ENCODE data around the gene PDZD7.

PDZD7 gene

DNA sequence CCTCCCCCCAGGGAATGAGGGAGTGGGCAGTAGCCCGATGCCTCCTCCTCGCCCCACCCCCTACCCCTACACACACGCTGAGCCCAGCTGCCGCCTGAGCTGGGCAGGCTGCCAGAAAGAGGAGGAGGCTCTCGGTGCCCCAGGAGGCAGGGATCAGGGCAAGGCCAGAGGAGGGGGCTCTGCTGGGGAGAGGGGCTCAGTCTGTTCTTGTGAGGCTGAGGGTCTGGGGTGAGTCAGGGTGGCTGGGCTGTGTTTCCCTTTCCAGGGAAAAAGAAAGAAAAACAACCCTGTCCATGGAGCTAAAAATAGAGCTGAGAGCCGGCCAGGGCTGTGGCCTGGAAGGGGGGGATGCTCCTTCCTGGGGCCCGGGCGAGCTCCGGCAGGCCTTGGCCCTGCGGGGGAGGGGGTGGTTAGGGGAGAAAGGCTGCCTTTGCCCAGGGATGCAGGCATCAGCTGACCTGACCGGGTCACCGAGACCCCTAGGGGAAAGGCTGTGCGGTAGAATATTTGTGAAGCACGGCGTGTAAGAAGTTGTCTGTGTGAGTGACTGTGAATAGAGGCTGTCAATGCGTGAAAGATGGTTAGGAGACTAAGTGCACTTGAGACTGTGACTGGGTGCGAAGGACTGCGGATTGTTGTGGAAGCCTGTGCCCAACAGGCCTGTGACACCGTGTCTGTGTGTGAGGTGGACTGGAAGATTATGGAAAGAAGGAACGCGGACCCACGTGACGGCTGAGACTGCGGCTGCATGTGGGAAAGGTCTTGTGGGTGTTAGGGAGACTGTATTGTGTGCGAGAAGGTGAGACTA, 32.5 kb downstream of the PDZD7 start:
- TF ChIP-seq TCF4 (CRISPR knock-in tag; IDR thresholded peaks at IDR 0.05; ENCODE audit: borderline replicate concordance): peak; percentile 14; the same call in 1 of the 2 replicates
- TF ChIP-seq PATZ1 (CRISPR knock-in tag; IDR thresholded peaks at IDR 0.05; ENCODE audit: borderline replicate concordance): 0 out of 2 replicates have a peak, but pooled peaks have one; percentile 14
- no peak for TF ChIP-seq ZNF8 (CRISPR knock-in tag; IDR thresholded peaks at IDR 0.05)
- TF ChIP-seq GLIS3 (CRISPR knock-in tag; IDR thresholded peaks at IDR 0.05): no peak
- ATAC-seq: peak; percentile 55

DNA sequence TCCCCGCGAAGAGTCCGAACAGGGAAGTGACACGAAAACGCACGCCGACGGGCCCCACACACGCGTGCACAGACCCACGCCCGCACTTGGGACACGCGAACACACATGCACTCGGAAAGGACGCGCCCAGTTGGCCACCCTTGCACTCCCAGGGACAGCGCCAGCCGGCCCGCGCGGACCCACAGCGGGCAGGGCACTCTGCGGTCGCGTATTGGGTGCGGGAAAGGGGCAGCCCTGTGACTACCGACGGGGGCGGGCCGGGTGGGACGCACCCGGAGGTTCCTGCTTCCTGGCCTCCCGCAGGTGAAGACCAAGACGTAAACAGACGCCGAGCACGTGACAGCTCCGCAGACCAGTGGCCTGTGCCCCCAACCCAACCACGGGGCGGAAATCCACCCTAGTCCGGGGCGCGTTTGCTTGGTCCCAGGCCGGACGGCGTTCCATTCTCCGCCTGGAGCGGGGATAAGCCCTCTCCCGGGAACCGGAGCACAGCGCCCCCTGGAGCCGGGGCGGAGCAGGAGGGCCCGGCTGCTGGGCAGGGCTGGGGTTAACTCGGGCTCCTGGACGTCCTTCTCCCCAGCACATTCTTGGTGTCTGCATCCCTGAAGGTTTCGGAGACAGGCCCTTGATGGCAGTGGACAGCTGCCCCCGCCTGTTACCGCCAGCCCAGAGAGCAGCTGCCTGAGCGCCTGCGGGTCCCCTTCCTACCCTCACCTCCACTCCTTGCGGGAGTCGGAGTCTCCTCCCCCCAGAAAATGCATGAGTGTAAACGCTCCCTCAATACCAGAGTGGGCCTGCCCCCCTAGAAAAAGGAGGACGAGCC, 33.4 kb downstream of the PDZD7 start:
- peak; percentile 71 for ATAC-seq
- TF ChIP-seq SNAI2 (CRISPR knock-in tag; IDR thresholded peaks at IDR 0.05) (no peak), ZFP3 (CRISPR knock-in tag; IDR thresholded peaks at IDR 0.05) (peak; percentile 94)

DNA sequence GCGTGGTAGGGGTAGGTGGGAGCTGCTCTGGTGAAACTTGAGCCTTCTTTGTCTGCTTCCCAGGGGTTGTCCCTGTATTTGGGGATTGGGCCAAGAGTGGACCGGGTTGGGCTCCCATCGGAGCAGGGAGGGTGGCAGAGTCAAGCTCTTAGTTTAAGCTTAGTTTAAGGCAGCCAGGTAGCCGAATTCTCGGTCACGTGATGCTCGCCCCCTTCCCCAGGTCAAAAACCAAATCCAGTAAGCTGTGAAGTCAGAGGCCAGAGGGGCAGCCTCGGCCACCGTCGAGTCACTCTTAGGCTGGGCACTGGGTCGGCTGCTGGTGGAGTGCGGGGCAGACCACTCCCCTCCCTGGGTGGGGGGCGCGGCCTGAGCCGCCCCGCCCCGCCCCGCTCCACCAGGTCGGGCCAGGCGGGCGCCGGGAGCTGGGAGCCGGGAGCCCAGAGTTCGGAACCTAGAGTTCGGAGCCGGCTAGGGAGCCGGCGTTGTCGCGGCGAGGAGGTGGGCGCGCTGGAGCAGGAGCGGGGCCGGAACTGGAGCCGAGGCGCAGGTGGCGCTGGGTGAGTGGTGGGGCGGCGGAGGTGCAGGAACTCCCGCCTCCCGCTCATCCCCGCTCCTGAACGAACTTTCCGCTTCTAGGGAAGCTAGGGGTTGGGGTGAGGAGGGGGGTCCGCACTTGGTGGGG, 34.1 kb downstream of the PDZD7 start:
- no peak for TF ChIP-seq RARB (CRISPR knock-in tag; IDR thresholded peaks at IDR 0.05)
- peak; percentile 12 for ATAC-seq

- TF ChIP-seq, protein P1, sequence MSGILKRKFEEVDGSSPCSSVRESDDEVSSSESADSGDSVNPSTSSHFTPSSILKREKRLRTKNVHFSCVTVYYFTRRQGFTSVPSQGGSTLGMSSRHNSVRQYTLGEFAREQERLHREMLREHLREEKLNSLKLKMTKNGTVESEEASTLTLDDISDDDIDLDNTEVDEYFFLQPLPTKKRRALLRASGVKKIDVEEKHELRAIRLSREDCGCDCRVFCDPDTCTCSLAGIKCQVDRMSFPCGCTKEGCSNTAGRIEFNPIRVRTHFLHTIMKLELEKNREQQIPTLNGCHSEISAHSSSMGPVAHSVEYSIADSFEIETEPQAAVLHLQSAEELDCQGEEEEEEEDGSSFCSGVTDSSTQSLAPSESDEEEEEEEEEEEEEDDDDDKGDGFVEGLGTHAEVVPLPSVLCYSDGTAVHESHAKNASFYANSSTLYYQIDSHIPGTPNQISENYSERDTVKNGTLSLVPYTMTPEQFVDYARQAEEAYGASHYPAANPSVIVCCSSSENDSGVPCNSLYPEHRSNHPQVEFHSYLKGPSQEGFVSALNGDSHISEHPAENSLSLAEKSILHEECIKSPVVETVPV (CRISPR knock-in tag; IDR thresholded peaks at IDR 0.05): no peak
- no peak for TF ChIP-seq POU6F1 (CRISPR knock-in tag; IDR thresholded peaks at IDR 0.05; ENCODE audit: borderline replicate concordance, low read depth)
- TF ChIP-seq CREB5 (CRISPR knock-in tag; IDR thresholded peaks at IDR 0.05; ENCODE audit: low read depth): no peak
- ATAC-seq: no peak
Measured at GRCh38 chr10:100995181-100995580, 35.7 kb downstream of the PDZD7 start.

- TF ChIP-seq ZNF70 (CRISPR knock-in tag; IDR thresholded peaks at IDR 0.05) (no peak), PPARA (CRISPR knock-in tag; IDR thresholded peaks at IDR 0.05; ENCODE audit: borderline replicate concordance) (no peak), GLIS3 (CRISPR knock-in tag; IDR thresholded peaks at IDR 0.05) (no peak)
- ATAC-seq: no peak
Measured at GRCh38 chr10:100993986-100994708, 36.8 kb downstream of the PDZD7 start.

DNA sequence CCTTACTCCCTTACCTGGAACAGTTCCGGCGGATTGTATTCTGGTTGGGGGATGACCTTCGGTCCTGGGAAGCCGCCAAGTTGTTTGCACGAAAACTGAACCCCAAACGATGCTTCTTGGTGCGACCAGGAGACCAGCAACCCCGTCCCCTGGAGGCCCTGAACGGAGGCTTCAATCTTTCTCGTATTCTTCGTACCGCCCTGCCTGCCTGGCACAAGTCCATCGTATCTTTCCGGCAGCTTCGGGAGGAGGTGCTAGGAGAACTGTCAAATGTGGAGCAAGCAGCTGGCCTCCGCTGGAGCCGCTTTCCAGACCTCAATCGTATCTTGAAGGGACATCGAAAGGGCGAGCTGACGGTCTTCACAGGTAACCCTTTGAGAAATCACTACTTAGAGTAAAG, 41.8 kb downstream of the PDZD7 start:
- no peak for ATAC-seq
- TF ChIP-seq, protein P1 (CRISPR knock-in tag; IDR thresholded peaks at IDR 0.05): no peak
- TF ChIP-seq CREB5 (CRISPR knock-in tag; IDR thresholded peaks at IDR 0.05; ENCODE audit: low read depth): no peak
- TF ChIP-seq ZFP30 (CRISPR knock-in tag; IDR thresholded peaks at IDR 0.05): no peak
- no peak for TF ChIP-seq RARB (CRISPR knock-in tag; IDR thresholded peaks at IDR 0.05)
- no peak for TF ChIP-seq SNAI2 (CRISPR knock-in tag; IDR thresholded peaks at IDR 0.05)
- TF ChIP-seq PPARA (CRISPR knock-in tag; IDR thresholded peaks at IDR 0.05; ENCODE audit: borderline replicate concordance): no peak
- TF ChIP-seq ZC3H10 (CRISPR knock-in tag; IDR thresholded peaks at IDR 0.05): no peak
- TF ChIP-seq TCF4 (CRISPR knock-in tag; IDR thresholded peaks at IDR 0.05; ENCODE audit: borderline replicate concordance): no peak
- no peak for TF ChIP-seq POU6F1 (CRISPR knock-in tag; IDR thresholded peaks at IDR 0.05; ENCODE audit: borderline replicate concordance, low read depth)
- TF ChIP-seq ARNTL (CRISPR knock-in tag; IDR thresholded peaks at IDR 0.05; ENCODE audit: borderline replicate concordance, low read depth): no peak
- no peak for TF ChIP-seq OSR1 (CRISPR knock-in tag; IDR thresholded peaks at IDR 0.05)

Data from SK-N-SH treated with all-trans-retinoic acid at 6 μM for 48 hours (cell line).